HG02885 (cell line): Measurements from ENCODE around the gene STK33.

ENCODE experiments used
- ATAC-seq: cut with Tn5 transposase; IDR thresholded peaks from one replicate; pipeline ENCODE4 v1.9.1; 2021; ENCODE audit warnings: mild to moderate bottlenecking; ENCODE audit not compliant: unreplicated experiment, poor library complexity

STK33 gene

DNA sequence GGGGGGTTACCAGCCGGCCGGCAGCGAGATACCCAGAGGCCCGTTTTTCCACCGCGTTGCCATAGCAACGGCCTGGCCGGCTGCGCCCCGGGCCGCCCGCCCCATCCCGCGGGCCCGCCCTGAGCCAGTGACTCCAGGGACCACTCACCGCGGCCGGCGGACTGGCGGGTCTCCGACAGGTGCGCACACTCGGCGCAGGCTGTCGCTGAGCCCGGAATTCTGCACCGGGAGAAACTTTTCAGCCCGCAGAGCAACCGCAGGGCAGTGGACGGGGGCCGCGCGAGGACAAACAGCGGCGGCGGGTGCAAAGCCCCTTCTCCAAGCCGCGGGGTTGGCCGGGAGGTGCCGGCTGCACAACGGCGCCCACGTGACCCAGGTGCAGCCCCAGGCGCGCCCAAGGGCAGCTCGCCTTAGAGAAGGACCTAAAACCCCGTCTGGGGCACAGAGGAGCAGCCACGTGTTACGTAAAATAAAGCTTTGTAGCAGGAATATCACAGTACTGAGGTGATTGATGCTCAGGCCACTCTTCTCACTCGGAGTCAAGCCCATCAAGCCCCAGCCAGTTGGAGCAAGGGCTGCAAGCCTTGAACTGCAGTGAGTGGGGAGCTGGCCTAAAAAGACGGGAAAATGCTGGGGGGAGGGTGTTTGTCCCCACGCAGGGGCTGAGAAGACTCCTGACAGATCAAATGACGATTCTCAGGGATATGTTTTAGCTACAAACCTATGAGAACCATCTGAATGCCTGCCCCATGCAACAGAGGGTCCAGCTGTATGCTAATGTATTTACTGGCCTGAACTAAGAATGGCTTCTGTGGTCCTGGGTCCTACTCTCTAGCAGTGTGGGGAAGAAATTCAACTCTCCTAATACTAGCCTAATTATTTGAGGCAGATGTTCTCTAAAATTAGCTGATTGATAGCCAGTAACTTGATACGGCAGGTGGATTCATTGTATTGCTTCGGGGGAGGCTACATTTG, at the start of gene STK33:
STK33 (minus strand) TSS at position 294 of the 975 bp plus-strand sequence. CDS start 119,323 bp downstream, outside the sequence.
- ATAC-seq = peak; percentile 94

DNA sequence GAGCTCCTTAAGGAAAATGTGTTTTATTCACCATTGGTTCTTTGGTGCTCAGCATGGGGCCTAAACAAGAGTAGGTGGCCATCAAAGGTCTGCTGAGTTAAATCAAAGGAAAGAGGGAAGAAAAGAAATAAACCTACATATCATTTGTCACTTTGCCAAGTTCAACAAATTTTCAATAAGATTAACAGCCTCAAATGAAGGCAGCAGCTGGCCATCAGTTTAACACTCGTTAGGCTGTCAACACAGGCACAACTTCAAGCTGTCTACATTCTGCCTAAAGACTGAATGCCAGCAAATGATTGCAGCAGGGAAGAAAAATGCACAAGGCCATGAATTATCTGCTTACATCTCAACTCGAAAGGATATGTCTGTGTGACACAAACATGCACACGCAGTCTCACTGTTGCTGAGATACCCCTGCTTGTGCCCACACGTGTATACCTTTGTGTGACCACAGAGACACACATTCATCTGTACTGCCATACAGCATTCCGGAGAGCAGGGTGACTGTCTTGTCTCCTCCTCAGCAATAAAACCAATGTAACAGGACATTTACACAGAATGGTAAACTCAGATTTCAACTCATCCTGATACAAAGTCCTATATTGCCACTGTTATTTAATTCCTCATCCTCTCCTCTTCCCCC, 48.3 kb upstream of the STK33 start:
- no peak for ATAC-seq

GRCh38 chr11:8641332-8641731, 47.3 kb upstream of the STK33 start:
- no peak for ATAC-seq

GRCh38 chr11:8640267-8640906, 46.4 kb upstream of the STK33 start:
- ATAC-seq = no peak

- no peak for ATAC-seq
These were observed 45.6 kb upstream of the STK33 start for GRCh38 chr11:8639655-8640054.

DNA sequence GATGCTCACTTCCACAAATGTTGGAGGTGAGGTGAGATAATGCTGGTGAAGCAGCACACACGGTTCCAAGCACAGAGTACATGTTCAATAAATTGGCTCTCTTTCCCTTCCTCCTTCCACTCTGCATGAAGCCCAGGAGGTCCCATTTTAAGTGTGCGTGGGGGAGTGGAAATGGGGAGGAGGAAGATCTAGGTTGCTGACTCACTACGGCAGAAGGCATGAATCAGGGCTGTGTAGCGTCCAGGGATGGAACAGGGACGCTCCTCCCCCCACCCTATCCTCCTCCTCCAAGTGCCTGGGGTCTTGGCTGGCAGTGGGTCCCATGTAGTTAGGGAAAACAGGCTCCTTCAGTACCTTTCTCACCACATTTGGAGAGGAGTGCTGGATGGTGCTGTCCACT, 44.3 kb upstream of the STK33 start:
- ATAC-seq = no peak

- no peak for ATAC-seq
These were observed 42.1 kb upstream of the STK33 start for GRCh38 chr11:8636127-8636526.

DNA sequence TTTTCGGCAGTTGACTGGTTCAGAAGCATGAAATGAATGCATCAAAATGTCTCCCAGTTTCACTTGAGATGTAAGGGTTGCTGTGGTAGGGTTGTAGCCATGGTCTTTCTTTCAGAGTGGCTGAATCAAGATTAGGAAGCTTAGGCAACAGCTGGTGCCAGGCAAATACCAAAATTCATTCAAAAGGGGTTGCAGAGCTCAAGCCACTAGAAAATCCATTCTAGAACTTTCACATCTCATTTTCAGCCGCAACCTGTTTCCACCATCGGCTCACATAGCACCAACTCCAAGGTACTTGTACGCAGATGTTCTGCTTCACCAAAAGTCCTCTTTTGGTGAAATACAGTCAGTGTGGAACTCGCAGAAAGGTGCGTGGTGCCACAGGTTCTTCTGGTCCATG, 40.5 kb upstream of the STK33 start:
- ATAC-seq = no peak

DNA sequence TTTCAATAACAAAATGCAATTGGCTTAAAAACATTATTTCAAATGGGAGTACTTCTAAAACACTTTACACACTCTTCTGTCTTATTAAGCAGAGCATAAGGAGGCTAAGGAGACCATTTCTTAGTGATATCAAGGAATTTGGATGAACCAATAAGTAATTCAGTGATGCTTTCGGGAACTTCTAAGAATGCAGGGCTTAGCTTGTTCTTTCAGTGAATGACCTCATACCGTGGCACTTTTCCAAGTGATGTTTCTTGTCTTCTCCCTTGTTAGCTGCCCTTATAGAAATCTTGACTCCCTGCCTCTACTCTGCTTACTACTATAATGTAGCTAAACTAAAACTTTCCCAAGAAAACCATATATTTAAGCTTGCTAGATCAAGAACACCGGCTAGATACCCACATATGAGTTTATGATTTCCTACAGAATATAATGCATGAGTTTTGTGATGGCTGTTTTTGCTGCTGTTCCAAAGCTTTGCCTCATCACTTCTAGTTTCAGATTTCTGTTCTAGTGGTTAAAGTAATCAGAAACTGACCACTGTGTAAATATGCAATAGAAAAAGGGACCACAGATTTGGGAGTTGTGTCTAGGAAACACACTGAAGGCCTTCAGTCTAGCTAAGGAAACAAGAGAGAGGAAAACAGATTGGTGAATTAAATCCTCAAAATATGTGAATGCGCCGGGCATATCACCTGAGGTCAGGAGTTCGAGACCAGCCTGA, 37.5 kb upstream of the STK33 start:
- no peak for ATAC-seq

- ATAC-seq = no peak
These were observed 30.7 kb upstream of the STK33 start for GRCh38 chr11:8624698-8625097.

DNA sequence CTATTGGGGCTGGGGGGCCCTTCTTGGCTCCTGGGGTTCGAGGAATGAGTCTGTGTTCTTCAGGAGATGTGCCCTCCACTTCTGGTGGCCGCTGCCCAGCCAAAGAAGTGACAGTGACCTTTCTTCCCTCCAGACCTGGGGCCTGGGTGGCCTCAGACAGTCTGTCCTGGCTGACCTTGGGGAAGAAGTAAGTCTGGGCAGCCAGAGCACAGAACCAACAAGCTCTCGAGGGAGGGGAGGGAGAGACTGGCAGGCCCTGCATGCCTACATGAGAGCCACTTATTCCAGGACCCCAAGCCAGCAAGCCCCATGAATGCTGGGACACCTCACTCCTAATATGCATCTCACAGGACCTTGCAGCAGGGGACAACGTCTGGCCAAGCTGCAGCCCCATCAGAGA, 27.1 kb upstream of the STK33 start:
- no peak for ATAC-seq

DNA sequence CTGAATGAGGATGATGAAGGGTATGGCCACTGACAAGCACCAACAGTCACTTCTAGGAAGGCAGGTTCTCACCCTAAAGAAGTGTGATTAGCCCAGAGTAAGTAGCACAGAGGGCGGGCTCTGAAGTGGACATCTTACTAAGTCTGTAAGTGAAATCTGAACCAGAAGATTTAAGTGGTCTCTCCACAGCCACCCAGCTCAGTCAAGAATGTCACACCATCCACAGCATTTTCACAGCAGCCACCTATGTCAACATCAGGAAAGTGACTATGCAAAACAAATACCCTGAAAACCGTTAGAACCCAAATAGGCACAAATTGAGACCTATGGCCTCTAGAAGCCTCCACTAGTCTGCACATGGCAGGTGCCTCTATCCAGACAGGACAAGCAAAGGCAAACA, 23.0 kb upstream of the STK33 start:
- no peak for ATAC-seq

DNA sequence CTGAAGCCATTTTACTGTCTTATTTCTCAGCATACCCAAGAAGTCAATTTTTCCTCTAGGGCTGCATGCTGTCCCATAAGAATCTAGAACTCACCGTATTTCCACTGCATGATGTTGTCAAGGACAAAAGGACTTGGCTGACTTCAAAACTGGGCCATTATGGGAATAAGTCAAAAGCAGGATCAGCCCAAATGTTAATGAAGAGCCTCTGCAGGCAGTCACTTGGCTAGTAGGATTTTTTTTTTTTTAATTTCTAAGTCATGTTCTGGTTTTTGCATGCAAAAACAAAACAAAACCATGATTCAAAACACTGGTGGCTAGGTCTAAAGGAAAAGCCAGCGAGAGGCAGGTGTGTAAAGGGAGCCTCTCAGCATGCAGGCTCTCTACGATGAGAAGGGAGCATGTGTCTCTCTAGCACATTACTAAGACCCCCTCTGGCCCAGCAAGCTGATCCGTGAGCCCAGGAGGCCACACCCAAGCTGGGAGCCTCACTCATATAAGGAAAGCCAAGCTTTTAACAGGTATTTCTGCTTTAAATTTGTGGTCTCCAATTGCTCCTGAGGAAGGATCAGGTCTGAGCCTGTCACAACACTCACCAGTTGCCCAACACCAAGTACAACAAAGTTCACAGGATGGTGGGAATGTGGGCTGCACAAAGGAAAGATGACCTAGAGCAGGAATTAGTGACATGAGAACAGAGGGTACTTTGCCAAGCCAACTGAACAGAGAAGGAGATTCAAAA, 21.4 kb upstream of the STK33 start:
- ATAC-seq = no peak

- ATAC-seq = no peak
These were observed 20.5 kb upstream of the STK33 start for GRCh38 chr11:8614497-8614896.

DNA sequence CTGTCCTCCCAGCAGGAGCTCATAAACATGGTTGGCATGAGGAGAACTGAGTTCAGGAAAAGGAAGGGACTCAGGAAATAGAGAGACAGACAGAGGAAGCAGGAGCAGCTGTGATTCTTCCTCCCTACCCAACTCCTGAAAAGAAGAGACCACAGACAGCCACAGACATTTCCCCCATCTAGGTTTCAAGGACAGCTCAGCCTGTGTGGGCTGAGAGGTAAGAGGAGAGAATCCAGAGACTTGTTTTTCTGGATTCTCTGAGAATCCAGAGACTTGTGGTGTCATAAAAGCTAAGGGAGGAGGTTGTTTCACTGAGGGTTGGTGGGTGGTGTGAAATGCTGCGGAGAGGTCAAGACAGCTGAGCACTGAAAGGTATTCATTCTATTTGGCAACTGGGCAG, 19.0 kb upstream of the STK33 start:
- no peak for ATAC-seq

DNA sequence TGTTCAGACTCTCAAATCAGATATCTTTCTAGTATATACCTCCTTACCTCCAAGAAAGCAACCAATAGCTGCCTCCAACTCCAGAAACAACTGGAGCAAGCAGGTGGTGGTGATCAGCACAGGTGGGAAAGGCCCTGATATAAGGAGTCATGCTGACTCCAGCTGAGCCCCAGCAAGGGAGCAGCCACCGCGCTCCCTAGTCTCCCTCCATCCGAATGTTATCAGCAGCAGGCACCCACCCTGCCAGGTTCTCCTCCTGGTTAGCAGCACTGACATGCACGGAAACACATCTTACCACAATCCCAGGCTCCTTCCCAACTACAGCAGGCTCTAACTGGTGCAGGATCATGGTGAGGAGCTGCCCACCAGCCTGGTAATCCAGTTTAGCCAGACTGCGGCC, 18.5 kb upstream of the STK33 start:
- ATAC-seq = no peak

- ATAC-seq = no peak
These were observed 16.6 kb upstream of the STK33 start for GRCh38 chr11:8610532-8611116.

DNA sequence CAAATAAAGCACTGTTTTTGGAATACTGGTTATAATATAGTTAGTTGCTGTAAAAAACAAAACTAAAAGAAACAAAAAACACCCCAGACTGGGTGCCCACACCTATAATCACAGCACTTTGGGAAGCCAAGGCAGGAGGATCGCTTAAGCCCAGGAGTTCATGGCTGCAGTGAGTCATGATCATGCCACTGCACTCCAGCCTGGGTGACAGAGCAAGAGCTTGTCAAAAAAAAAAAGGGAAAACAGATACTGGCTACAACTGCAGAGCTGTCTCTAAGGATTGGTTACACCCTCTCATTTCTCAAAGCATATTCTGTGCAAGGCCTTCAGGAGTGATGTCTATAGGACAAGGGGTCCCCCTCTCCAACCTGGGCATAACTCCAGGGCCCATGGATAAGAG, 14.6 kb upstream of the STK33 start:
- ATAC-seq = no peak

DNA sequence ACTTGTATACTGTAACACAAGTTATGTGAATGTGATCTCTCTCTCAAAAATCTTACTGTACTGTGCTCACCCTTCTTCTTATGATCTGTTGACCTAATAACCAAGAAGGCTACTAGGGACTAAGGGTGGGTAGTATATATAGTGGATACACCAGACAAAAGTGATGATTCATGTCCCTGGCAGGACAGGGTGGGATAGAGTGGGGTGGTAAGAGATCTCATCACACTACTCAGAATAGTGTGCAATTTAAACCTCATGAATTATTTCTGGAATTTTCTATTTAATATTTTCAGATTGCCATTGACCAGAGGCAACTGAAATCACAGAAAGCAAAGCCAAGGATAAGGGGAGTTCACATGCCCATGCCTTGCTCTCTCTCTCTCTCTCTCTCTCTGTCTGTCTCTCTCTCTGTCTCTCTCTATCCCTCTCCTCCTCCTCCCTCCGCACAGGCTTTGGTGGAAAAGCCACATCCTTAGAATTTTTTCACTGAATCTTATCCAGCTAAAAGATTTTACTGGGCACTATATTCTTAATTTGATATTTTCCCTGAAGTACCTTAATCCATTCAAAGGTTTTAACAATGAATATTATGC, 12.0 kb upstream of the STK33 start:
- ATAC-seq = no peak
